Fibroblast of lung (primary cell): ENCODE data around the gene OR51S1. TPM values are rescaled to one million over a fixed set of nuclear protein-coding genes. Genes with fewer than 3 reads are reported as not detected.

Experiments
- DNase-seq, 2 donors: peaks; one replicate each; pipeline versions ENCODE4 v3.0.0 to v3.0.0-alpha.2; 2010; ENCODE audit warnings: low read depth in 2 of 2
- H2AFZ ChIP-seq: 2 replicates; pipeline ENCODE4 v1.5.1; 2012; ENCODE audit warnings: low read length, control low read depth, inconsistent platforms
- H3K27ac ChIP-seq: 2 replicates; pipeline ENCODE4 v1.5.1; 2011; ENCODE audit warnings: low read length, control low read depth; ENCODE audit not compliant: insufficient read depth
- H3K27me3 ChIP-seq: 2 replicates; pipeline ENCODE4 v1.5.1; 2011; ENCODE audit warnings: mild to moderate bottlenecking, low read length; ENCODE audit not compliant: control insufficient read depth, insufficient read depth
- H3K36me3 ChIP-seq: 2 replicates; pipeline ENCODE4 v1.5.1; 2011; ENCODE audit warnings: low read length; ENCODE audit not compliant: control insufficient read depth, insufficient read depth
- H3K4me1 ChIP-seq: 2 replicates; pipeline ENCODE4 v1.5.1; 2011; ENCODE audit warnings: low read length; ENCODE audit not compliant: control insufficient read depth, insufficient read depth; ENCODE audit errors: extremely low read depth
- H3K4me2 ChIP-seq: 2 replicates; pipeline ENCODE4 v1.5.1; 2011; ENCODE audit warnings: low read length, control low read depth; ENCODE audit not compliant: insufficient read depth; ENCODE audit errors: extremely low read depth
- H3K4me3 ChIP-seq, 4 experiments: fragments of 200-600 bp in 1 of 4; sonication (generic) in 1 of 4; replicated peaks in 1 of 4; 2 replicates each; pipeline ENCODE4 v1.5.1; 2011 to 2016; ENCODE audit warnings: low read length in 4 of 4, low read depth in 3 of 4, mild to moderate bottlenecking in 3 of 4, control low read depth in 2 of 4, inconsistent platforms in 1 of 4, mixed read lengths in 1 of 4; ENCODE audit not compliant: insufficient read depth in 1 of 4; ENCODE audit errors: control extremely low read depth in 1 of 4
- H3K79me2 ChIP-seq: 2 replicates; pipeline ENCODE4 v1.5.1; 2012; ENCODE audit warnings: mild to moderate bottlenecking, low read length, inconsistent platforms; ENCODE audit not compliant: control insufficient read depth, insufficient read depth
- H3K9ac ChIP-seq: 2 replicates; pipeline ENCODE4 v1.5.1; 2011; ENCODE audit warnings: mild to moderate bottlenecking, low read length, control low read depth; ENCODE audit not compliant: insufficient read depth
- H3K9me3 ChIP-seq: 2 replicates; pipeline ENCODE4 v1.5.1; 2012; ENCODE audit warnings: low read depth, low read length; ENCODE audit not compliant: control insufficient read depth, insufficient read depth
- H4K20me1 ChIP-seq: 2 replicates; pipeline ENCODE4 v1.5.1; 2011; ENCODE audit warnings: low read length; ENCODE audit not compliant: control insufficient read depth, insufficient read depth; ENCODE audit errors: extremely low read depth
- EZH2 ChIP-seq: IDR thresholded peaks from 2 replicates; pipeline ENCODE4 v1.5.1; 2012; ENCODE audit warnings: low read length, control low read depth, mild to moderate bottlenecking; ENCODE audit errors: missing control alignments
- polyA plus RNA-seq, 2 donors: library from polyadenylated mRNA; depleted of rRNA in 1 of 2; stranded (reverse) in 1 of 2; unstranded in 1 of 2; fragments of >200 nt; gene quantifications; 2 replicates each; pipeline ENCODE4 v1.2.1, GENCODE V29; 2011 to 2012; ENCODE audit warnings: missing spikeins in 1 of 2
- total RNA-seq: library from RNA; depleted of rRNA; stranded (reverse); fragments of >200 nt; gene quantifications from 2 replicates; pipeline ENCODE4 v1.2.1, GENCODE V29; 2014
- TF ChIP-seq, protein P1 (sequence below), 2 donors: IDR thresholded peaks in 1 of 2; conservative IDR thresholded peaks in 1 of 2; 1 replicate in 1 of 2; 2 replicates in 1 of 2; pipeline ENCODE4 v1.5.1; 2011 to 2012; ENCODE audit warnings: low read length in 2 of 2, control low read depth in 1 of 2, inconsistent platforms in 1 of 2, low read depth in 1 of 2, mild to moderate bottlenecking in 1 of 2

The OR51S1 gene
- total and polyA plus RNA-seq, 2 donors (not counting 1 experiment from before 2014, with no cell fraction given): not detected

DNA sequence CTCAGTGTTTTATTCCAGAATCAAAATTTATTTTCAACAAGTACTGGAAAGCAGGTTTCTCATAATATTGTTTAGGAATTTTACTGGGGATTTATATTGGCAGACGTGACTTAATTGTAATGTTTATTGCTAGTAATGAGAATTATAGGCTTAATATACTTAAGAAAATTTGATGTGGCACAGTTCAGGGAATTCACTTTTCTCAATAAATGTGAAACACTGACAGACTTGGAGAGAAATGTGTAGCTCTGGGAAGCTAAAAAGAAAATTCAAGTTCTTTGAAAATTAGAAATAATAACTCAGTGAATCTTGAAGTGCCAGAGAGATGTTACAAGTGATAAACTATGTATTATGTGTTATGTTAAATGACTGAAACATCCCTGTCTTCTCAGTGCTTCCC is 28.0 kb downstream of the OR51S1 start, which contains the start of gene OR51F2:
Gene OR51F2, plus strand, starts transcription at position 301 of the 400 bp plus-strand sequence. CDS start 101 bp downstream, outside the sequence.
- no peak for DNase-seq
- no peaks in the 10 kb centered on the region for H3K4me1 ChIP-seq
- H4K20me1 ChIP-seq: no peaks in the 10 kb centered on the region
- no peaks in the 10 kb centered on the region for H3K27me3 ChIP-seq
- no peaks in the 10 kb centered on the region for H3K36me3 ChIP-seq
- H2AFZ ChIP-seq: no peak within 1 kb of the TSS
- H3K9ac ChIP-seq: no peak within 1 kb of the TSS
- H3K4me2 ChIP-seq: no peak within 1 kb of the TSS
- TF ChIP-seq, protein P1, sequence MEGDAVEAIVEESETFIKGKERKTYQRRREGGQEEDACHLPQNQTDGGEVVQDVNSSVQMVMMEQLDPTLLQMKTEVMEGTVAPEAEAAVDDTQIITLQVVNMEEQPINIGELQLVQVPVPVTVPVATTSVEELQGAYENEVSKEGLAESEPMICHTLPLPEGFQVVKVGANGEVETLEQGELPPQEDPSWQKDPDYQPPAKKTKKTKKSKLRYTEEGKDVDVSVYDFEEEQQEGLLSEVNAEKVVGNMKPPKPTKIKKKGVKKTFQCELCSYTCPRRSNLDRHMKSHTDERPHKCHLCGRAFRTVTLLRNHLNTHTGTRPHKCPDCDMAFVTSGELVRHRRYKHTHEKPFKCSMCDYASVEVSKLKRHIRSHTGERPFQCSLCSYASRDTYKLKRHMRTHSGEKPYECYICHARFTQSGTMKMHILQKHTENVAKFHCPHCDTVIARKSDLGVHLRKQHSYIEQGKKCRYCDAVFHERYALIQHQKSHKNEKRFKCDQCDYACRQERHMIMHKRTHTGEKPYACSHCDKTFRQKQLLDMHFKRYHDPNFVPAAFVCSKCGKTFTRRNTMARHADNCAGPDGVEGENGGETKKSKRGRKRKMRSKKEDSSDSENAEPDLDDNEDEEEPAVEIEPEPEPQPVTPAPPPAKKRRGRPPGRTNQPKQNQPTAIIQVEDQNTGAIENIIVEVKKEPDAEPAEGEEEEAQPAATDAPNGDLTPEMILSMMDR (conservative IDR thresholded peaks at IDR 0.05 in 1 of 2, IDR thresholded peaks at IDR 0.05 in 1 of 2; ENCODE audit: low read depth in 1 of 2, low read length in 2 of 2): no peak
- TF ChIP-seq EZH2: no peak
- no peaks in the 10 kb centered on the region for H3K9me3 ChIP-seq
- no peaks in the 10 kb centered on the region for H3K79me2 ChIP-seq
- H3K4me3 ChIP-seq: no peak within 1 kb of the TSS
- no peak within 1 kb of the TSS for H3K27ac ChIP-seq

DNA sequence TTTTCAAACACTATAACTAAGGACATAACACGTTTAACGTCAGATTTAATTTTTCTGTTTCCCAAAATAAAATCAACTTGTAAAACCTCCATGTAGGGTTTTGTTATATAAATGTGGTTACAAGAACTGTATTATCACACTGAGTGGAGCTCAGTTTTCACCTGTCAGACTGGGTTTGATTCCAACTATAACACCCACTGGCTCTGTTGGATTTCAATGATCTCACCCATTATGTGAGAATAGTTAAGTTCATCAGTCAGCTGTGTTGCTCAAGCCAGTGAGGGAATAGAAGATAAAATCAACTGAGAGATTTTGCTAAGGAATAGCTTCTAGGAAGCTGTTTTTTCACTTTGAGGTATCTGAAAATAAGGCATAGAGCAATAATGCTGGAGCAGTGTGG is 39.8 kb downstream of the OR51S1 start:
- no peaks in the 10 kb centered on the region for H3K79me2 ChIP-seq
- no peak overlapping the region for H3K27ac ChIP-seq
- no peak overlapping the region for H2AFZ ChIP-seq
- no peaks in the 10 kb centered on the region for H3K27me3 ChIP-seq
- H3K36me3 ChIP-seq: no peaks in the 10 kb centered on the region
- no peaks in the 10 kb centered on the region for H3K9me3 ChIP-seq
- TF ChIP-seq, protein P1 (conservative IDR thresholded peaks at IDR 0.05 in 1 of 2, IDR thresholded peaks at IDR 0.05 in 1 of 2; ENCODE audit: low read depth in 1 of 2, low read length in 2 of 2): no peak
- no peak for TF ChIP-seq EZH2
- H3K9ac ChIP-seq: no peak overlapping the region
- H3K4me1 ChIP-seq: no peaks in the 10 kb centered on the region
- no peak overlapping the region for H3K4me3 ChIP-seq
- no peaks in the 10 kb centered on the region for H4K20me1 ChIP-seq
- no peak for DNase-seq
- H3K4me2 ChIP-seq: no peak overlapping the region

- Histone ChIP-seq H3K4me2 (no peak overlapping the region), H3K9ac (no peak overlapping the region), H3K36me3 (no peaks in the 10 kb centered on the region), H3K27me3 (no peaks in the 10 kb centered on the region), H3K9me3 (no peaks in the 10 kb centered on the region), H3K4me1 (no peaks in the 10 kb centered on the region), H4K20me1 (no peaks in the 10 kb centered on the region), H2AFZ (no peak overlapping the region), H3K4me3 (no peak overlapping the region), H3K79me2 (no peaks in the 10 kb centered on the region), H3K27ac (no peak overlapping the region)
- no peak for DNase-seq
- no peak for TF ChIP-seq EZH2
- TF ChIP-seq, protein P1 (conservative IDR thresholded peaks at IDR 0.05 in 1 of 2, IDR thresholded peaks at IDR 0.05 in 1 of 2; ENCODE audit: low read depth in 1 of 2, low read length in 2 of 2): no peak
Observed at GRCh38 chr11:4808476-4808875, 40.5 kb downstream of the OR51S1 start.
